ENCODE data around the gene GLMP.

DNA sequence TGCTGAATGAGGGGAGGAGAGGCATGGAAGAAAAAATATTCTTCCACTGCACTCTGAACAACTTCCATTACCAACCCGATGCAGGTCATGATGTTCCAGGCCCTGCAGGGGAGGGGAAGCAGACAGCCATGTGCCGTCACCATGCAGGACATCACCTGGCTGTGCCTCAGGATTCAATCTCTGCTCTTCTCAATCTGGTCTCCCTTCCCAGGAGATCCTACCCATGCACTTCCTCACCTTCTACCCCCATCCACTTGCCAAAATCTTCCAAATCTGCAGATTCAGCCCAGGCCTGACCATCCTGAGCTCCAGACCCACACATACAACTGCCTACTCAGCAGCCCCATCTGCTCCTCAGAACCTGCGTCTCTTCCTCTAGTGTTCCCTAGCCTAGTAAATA, 41.8 kb downstream of the GLMP start:
- TF ChIP-seq EP300 (IDR thresholded peaks at IDR 0.05) (no peak), POLR2A (IDR thresholded peaks at IDR 0.05) (no peak), CTCF (IDR thresholded peaks at IDR 0.05) (no peak), POLR2AphosphoS5 (IDR thresholded peaks at IDR 0.05) (no peak)
